CD4-positive, alpha-beta T cell treated with Interleukin-17A for 4 hours (primary cell): ENCODE results near the gene LSM14B.

Source experiments
- DNase-seq: peaks from one replicate; pipeline ENCODE4 v3.0.0-alpha.2; 2020; ENCODE audit warnings: mixed read lengths

LSM14B gene

GRCh38 chr20:62133051-62133845, 11.0 kb downstream of the LSM14B start:
- DNase-seq, result no peak

- DNase-seq, result no peak
Observed at GRCh38 chr20:62133864-62134263, 11.6 kb downstream of the LSM14B start.

- DNase-seq, result no peak
Observed at GRCh38 chr20:62134735-62135231, 12.5 kb downstream of the LSM14B start.

- DNase-seq, result no peak
Observed at GRCh38 chr20:62135573-62136266, 13.4 kb downstream of the LSM14B start.

- DNase-seq, result peak; percentile 84
Observed at GRCh38 chr20:62136283-62137091, 14.2 kb downstream of the LSM14B start.

DNA sequence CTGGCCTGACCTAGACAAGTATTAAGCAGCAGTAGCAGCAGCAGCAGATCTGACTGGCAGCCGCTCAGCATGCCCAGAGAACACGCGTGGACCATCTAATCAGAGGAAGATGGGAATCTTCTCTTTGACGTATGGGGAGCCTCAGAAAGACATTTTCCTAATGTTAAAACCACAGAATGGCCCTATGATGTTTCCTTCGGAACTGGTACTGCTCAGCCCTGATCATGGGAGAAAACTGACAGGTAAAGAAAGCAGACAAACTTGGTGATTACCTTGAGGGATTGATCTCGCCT, 14.8 kb downstream of the LSM14B start:
- DNase-seq, result no peak

DNA sequence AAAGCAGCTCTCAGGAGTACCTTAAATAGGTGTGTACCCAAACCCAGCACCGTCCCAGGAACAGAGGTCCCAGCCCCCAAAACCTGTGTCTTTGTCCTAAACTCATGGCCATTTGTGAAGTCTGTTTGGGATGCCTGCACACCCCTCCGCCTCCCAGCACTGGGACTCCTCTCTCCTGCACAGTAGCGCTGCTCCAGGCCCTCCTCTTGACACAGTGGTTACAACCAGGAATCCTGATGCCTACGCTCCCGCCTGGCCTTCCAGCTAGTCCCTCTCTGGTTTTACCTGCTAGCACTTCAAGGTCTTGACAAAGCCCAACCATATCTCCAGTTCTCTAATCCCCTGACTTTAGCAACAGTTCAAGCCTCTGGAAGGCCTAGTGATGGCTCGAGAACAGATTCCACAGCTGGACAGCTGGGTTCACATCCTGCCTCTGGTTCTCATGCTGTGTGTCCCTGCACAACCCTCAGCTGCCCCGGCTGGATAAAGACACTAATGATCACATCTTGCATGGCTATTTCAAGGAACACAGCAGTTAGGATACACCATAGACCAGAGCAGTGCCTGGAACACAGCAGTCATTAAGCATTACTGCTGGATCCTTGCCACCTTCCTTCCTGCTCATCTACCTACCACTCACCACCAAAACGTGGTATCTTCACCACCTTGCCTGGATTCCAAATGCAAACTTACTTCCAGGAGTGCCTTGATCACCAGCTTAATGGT, 15.4 kb downstream of the LSM14B start:
- no peak for DNase-seq

- DNase-seq, result no peak
Observed at GRCh38 chr20:62138204-62138543, 15.9 kb downstream of the LSM14B start.

GRCh38 chr20:62138912-62139311, 16.6 kb downstream of the LSM14B start:
- DNase-seq, result no peak

- no peak for DNase-seq
Observed at GRCh38 chr20:62139636-62140035, 17.4 kb downstream of the LSM14B start.

DNA sequence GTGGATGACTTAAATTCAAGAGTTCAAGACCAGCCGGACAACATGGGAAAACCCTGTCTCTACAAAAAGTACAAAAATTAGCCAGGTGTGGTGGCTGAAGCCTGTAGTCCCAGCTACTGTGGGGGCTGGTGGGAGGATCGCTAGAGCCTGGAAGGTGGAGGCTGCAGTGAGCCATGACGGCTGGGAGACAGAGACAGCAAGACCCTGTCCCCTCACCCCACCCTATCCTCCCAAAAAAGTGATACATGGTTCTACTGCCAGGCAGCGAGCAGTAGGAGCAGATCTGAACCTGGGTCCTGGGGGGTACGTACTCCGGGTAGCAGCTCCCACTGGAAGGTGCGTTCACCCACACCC, 18.7 kb downstream of the LSM14B start:
- no peak for DNase-seq

DNA sequence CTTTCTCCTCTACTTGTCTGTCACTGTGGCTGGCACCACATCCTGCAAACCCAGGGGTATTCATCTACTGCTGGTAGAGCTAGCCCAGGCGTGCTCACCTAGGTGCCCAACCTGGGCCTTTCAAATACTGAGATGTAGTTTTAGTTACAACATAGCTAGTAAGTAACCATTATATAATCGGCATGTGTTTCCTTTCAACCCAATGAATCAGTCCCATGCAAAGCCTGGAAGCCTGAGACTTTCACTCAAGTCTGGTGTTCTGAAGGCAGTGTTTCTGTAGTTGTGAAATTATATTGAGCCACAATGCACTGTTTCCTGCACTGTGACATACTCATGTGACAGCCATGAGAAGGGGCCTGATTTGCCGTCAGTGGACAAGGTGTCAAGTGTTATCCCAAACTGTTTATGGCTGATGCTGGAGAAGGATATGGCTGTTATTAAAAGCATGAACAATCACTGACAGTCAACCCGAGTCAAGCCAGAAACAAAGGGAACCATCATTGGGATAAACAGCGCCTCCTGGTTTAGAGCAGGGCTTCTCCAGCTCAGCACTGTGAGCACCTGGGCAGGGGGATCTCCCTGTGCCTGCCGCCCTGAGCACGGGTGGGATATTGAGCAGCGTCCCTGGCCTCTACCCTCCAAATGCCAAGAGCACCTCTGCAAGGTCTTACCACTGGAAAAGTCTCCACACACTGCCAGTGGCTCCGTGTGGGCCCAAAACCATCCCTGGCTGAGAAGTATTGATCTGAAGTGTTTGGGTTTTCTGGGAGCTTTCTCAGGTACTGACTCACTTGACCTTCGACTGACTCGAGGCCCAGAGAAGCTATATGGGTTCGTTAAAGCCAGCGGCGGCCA, 19.3 kb downstream of the LSM14B start:
- DNase-seq, result no peak

DNA sequence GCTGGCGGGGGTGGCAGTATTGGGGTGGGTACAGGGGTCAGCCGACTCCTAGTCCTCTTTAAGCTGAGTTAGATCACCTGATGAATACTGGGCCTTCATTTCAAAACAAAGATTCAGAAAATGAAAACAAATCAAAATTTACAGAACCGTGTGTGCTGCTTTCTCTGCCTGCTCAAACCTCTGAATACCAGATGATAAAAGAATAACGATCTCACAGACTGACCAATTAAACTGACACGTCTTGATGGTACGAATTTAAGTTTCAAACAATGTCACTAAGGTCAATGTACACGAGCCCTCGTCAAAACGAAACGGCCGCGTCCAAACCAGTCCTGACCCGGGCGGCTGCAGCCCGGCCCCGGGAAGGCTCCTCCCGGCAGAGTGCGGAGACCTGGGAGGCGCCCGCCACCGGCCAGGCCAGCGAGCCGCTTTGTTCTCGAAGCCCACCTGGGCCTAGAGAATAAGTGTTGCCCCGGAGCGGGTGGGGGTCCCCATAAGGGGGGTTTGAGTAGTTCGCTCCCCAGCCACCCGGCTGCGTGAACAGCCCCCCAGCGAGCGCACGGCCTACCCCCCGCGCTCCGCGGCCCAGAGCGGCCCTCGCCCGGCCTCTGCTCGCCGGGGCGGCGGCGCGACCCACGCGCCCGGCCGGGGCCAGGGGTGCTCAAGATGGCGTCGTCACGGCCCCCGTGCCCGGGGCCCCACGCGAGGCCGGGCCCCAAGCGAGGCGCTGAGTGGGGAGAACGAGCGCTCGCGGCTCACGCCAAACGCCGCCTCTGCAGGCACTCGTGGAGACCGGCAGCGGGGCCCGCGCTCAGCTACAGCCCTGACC, 20.2 kb downstream of the LSM14B start:
- no peak for DNase-seq

GRCh38 chr20:62143081-62143956, 21.0 kb downstream of the LSM14B start, which contains the start of the genes PSMA7 and SS18L1:
Gene PSMA7, minus strand, starts transcription at chr20:62143394. Its CDS starts 91 bp downstream, at chr20:62143303.
Gene SS18L1, plus strand, starts transcription at chr20:62143769. Its CDS starts 52 bp downstream, at chr20:62143821.
- peak; percentile 91 for DNase-seq

DNA sequence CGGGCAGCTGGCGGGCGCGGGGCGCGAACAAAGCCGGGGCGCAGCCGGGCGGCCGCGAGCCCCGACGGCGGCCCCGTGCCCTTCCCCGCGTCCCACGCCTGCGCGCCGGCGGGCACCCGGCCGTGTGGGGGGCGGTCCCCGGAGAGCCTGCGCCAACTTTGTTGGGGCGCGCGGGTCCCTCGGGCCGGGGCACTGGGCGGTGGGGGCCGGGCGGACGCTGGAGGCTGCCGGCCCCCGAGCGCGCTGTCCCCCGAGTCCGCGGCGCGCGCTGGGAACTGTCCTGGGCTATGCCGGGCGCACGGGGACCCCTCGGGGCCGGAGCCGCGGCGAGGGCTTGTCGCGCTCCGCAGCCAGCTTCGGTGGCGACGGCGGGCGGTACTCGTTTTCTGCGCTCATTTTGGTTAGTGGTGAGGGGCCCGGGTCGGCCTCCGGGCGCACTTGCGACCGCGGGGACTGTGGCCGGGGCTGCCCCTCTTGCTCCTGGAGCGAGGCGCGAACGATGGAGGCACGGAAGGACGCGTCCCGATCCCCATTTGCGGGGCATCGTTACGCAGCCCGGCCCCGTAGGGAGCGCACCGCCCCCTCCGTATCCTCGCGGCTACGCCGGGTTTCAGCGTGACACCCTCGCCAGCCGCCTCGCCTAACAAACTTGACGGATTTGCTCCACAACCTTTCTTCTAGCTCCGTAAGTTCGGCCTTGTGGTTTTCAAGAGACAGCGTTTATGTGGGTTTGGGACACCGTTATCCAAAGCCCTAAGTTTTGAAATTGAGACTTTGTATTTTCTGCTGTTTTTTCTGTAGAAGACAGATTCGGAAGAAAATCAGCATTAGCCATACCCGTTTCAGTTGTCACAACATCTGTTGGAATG, 21.9 kb downstream of the LSM14B start:
- peak; percentile 68 for DNase-seq

DNA sequence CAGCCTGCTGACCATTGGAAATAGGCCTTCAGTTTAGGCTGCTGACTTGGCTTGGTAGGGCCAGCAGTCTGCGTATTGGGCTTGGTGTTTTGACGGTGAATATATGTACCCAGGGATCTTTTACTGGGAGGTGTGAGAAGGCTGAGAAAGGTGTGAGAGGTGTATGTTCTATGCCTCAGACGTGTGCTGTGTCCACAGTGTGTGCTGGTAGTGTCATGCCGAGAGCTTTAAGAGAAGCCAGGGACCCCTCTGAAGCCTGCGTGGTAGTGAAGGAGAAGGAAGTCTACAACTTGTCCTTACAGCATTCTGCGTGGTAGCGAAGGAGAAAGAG, 23.4 kb downstream of the LSM14B start:
- DNase-seq, result no peak

DNA sequence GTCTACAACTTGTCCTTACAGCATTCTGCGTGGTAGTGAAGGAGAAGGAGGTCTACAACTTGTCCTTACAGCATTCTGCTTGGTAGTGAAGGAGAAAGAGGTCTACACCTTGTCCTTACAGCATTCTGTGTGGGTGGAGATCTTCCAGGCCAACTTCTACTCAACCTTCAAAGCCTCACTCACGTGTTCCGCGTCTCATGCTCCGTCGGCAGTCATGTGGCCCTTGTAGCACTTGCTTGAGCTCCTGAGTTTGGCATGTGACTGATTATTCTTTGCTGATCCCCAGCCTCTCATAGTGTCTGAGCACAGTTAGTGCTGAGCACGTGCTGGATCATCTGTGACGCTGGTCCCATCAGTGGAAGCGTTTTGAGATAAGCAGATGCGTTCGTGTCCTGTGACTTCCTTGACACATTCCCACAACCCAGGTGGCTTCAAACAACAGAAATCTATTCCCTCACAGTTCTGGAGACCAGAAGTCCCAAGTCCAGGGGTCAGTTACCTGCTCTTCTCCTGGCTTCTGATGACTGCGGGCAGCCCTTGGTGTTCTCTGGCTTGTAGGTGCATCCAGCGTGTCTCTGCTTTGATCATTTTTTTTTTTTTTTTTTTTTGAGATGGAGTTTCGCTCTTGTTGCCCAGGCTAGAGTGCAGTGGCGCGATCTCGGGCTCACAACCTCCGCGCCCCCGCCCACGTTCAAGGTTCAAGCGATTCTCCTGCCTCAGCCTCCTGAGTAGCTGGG, 23.9 kb downstream of the LSM14B start:
- DNase-seq, result no peak

DNA sequence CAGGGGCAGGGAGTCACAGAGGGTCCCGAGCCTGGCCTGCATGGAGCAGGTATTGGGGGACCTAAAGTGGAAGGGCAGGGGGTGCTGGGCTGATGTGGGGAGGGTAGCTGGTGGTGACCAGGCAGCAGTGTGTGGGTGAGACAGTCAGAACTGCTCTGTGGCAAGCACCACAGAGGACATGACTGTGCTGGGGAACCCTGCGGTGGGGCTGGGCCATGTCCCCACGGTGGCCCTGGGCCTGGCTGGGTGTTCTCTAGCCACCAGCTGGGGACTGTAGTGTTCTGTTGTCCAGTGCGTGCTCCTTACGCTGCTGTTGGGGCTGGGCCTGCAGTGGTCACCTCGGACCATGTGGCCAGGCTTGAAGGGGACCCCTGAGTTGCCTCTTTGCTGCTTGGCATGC, 24.9 kb downstream of the LSM14B start:
- no peak for DNase-seq
